GM19452 (cell line): ENCODE results near the gene AHCTF1.

ENCODE experiments used
- ATAC-seq: cut with Tn5 transposase; IDR thresholded peaks from one replicate; pipeline ENCODE4 v1.9.1; 2021; ENCODE audit not compliant: unreplicated experiment

The AHCTF1 gene

GRCh38 chr1:246800756-246801155 is 131.0 kb downstream of the AHCTF1 start:
- no peak for ATAC-seq

GRCh38 chr1:246800356-246800755 is 131.4 kb downstream of the AHCTF1 start:
- no peak for ATAC-seq

GRCh38 chr1:246798606-246799496 is 132.9 kb downstream of the AHCTF1 start:
- no peak for ATAC-seq

DNA sequence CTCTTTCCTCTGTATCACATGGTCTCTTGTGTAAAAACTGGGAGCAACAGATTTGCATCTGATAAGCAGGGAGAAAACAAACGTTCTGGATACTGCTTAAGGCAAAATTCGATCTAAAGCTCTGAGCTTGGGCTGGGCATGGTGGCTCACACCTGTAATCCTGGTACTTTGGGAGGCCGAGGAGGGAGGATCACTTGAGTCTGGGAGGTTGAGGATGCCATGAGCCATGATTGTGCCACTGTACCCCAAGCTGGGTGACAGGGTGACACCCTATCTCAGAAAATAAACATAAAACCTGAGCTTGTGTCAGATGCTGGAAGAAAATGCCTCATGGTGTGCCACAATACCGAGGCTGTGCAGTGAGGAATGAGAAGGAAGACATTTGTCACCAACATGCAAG is 133.6 kb downstream of the AHCTF1 start:
- ATAC-seq = no peak

- no peak for ATAC-seq
These were observed 134.2 kb downstream of the AHCTF1 start for GRCh38 chr1:246797597-246797996.

DNA sequence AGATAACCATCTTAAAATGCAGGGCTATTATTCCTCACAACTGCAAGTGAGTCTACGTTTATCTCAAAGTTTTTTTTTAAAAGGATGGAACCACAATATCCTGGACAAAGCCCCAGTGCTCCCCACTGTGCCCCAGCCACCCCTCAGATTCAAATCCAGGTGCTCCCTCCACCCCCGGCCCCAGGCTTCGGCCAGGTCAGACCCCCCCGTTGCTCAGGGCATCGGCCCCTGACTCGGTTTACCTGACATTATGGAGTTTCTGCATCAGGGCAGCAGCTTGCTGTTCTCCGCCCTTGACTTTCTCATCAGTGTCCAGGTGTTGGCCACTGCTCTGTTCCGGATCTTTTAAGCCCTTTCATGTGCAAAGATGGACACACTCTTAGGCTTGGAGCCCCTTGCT is 134.6 kb downstream of the AHCTF1 start:
- ATAC-seq = no peak

DNA sequence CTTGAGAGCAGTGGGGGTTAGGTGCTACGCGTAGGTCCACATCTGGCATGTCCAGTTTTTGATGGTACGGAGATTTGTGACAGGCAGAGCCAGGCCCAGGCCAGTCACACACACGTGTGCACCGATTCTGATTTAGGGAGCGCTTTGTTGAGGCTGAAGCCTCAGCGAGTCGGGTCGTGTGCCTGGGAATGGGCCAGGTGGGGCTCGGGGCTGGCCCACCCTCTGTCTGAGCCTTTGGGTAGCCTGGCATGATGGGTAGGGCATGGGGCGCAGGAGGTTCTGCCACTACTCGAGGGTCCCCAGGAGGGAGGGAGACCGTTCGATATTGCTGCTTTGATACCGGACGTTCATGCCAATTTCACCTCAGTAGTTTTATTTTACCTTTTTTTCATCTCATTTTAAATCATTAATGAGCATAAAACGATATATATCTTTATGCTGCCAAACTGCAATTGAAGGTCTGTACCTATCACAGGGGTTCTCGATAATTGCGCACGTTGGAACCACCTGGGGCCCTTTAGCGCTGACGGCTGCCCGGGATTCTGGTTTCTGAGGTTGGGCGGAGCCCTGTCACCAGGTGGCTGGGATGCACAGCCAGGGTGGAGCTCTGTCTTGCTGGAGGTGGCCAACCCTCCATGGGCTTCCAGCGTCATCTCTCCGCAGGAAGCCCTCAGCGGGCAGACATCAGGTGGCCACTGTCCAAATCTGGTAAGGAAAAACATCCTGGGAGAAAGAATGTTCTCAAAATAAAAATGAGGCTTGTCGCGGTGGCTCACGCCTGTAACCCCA is 135.6 kb downstream of the AHCTF1 start:
- no peak for ATAC-seq

GRCh38 chr1:246794828-246795671 is 136.7 kb downstream of the AHCTF1 start:
- ATAC-seq = no peak

DNA sequence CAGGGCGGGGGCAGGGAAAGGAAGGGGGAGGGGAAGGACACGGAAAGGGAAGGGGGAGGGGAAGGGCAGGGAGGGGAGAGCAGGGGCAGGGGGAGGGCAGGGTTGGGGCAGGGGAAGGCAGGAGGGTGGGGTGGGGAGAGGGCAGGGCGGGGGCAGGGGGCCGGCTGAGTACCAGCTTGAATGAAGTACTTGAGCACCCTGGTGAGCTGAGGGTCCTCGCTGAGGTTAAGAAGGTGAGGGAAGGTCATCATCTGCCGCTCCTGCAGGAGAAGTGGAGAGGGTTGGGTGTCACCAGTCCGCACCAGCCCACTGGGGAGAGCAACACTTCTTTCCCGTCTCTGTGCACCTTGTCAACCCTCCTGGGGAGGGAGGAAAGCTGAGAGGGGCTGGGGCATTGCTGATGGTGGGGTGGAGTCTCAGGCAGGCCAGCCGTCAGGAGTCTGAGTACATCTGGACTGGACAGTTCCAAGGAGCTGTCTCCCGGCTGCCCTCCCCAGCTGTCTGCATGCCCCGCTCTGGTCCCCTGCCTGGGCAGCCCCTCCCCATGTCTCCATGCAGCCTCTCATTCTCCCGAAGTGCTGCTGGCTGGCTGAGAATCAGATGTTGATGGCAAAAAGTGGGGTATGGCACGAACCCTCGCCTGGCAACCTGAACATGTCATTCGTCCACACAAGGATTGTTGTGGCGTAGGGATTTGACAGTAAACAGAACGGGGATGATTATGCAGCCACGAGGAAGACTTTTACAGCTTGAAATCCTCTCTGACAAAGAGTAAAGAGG is 137.5 kb downstream of the AHCTF1 start:
- ATAC-seq = no peak

DNA sequence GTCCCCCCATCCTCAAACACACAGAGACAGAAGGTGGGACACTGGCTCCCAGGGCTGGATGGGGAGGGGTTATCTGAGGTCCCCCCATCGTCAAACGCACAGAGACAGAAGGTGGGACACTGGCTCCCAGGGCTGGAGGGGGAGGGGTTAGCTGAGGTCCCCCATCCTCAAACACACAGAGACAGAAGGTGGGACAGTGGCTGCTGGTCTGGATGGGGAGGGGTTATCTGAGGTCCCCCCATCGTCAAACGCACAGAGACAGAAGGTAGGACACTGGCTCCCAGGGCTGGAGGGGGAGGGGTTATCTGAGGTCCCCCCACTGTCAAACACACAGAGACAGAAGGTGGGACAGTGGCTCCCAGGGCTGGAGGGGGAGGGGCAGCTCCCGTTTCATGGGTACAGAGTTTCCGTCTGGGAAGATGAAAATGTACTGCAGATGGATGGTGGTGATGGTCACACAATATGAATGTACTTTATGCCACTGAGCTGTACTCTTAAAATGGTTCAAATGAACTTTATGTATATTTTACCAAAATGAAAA is 138.3 kb downstream of the AHCTF1 start:
- ATAC-seq = no peak

- no peak for ATAC-seq
These were observed 139.1 kb downstream of the AHCTF1 start for GRCh38 chr1:246792603-246793002.

- ATAC-seq = no peak
These were observed 140.3 kb downstream of the AHCTF1 start for GRCh38 chr1:246791303-246791918.

DNA sequence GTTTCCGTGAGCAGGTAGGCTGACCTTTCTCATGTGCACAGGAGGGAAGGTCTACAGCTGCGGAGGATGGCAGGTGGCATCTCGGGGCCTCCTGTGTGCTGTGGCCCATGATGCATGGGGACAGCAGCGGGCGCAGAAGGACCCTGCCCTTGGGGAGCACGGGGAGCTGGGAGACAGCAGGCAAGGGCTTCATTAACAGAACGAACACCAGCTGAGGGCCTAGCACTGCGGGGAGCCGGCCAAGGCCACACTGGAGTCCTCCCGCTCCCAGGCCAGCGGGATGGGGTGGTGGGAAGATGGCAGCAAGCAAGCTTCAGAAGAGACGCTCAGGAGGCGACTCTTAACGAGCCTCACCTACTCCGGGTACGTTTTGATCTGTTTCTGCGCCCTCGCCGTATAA is 140.9 kb downstream of the AHCTF1 start:
- ATAC-seq = no peak

DNA sequence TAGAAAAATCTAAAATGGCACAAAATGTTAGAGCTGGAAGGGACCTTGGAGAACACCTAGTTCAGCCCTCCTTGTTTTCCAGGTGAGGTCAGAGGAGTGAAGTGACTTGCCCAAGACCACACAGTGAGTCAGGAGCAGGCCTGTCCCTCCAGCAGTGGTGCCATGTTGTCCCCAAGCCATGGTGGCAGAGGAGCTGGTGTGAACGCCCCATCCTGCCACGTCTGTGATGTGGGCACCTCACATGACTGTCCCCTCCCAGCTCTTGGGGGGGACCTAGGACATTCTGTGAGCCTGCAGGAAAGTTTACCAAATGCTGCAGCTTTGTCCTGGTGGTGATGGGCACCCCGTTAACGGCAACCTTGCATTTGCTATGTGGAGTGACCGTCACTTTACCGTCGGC is 141.4 kb downstream of the AHCTF1 start:
- no peak for ATAC-seq

DNA sequence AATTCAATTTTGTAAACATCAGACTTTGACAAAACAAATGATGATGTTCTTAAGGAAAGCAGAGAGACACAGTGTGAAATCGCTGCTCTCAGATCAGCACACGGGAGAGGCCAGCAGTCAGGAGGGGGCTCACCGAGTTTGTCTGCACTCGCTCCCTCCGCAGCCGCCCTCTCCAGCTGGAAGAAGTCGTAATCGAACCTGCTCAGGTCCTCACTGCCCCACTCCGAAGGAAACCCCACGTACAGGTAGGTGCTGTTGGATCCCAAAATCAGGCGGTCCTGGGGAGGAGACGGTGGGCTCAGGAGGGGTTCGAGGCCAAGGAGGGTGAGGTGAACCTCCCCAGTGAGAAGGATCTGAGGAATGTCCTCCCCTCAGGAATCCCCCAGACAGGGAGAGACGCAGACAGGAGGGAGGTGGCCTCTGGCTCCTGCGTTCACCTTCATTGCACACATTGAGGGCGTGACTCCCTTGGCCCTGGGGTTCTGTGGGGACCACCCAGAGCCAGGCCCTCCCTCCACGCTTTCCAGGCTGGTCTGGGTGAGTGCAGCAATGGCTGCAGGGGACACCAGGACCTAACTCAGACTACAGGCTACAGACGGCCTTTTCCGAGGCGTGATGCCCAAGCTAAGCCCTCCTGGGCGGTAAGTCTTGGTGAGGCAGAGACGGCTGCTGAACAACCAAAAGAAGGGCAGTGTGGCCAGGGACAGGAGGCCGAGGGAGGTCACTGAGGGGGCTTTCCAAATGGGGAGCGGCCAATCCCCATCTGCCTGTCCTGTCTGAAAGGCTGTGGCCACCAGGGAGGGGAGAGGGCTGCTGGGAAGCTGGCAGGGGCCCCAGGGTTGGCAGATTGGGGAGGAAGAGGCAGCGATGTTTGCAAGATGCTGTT is 142.1 kb downstream of the AHCTF1 start:
- ATAC-seq = no peak
